AG20443 (cell line): ENCODE results near the gene SAFB2.

Experiments used
- DNase-seq: peaks from one replicate; pipeline ENCODE4 v3.0.0; 2012; ENCODE audit warnings: low spot score, mixed read lengths

Gene SAFB2

DNA sequence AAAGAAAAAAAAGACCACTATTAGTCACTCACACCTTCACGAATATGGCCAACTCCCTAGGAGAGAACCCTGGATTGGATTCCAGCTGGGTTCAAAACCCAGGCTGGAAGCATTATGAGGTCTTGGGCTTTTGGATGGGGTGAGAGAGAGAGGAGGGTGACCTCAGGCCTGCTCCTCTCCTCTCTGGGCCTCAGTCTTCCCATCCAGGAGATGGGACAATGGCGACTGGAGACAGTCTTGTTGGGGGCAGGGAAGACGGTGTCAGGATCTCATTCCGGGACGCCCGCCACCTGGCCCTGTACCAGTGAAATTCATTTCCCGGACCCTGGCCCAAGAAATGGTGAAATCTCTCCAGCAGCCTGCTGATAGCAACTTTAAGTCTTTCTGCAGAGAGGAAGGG, 81.1 kb downstream of the SAFB2 start:
- DNase-seq, result no peak

DNA sequence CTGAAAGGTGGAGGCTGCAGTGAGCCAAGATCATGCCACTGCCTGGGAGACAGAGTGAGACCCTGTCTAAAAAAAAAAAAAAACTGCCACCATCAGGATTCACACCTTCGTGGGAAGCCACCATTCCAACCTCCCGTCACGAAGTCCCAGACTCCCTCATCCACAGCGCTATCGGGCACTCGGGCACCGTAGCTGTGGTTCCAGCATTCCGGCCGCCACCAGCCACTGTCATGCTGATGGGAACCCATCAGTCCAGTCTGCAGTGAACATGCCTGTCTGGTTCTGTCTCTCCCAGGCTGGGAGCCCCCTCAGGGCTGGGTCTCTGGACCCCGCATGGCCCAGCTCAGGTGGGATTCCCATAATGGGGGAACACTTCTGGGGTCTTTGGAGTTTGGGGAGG, 82.4 kb downstream of the SAFB2 start:
- no peak for DNase-seq

DNA sequence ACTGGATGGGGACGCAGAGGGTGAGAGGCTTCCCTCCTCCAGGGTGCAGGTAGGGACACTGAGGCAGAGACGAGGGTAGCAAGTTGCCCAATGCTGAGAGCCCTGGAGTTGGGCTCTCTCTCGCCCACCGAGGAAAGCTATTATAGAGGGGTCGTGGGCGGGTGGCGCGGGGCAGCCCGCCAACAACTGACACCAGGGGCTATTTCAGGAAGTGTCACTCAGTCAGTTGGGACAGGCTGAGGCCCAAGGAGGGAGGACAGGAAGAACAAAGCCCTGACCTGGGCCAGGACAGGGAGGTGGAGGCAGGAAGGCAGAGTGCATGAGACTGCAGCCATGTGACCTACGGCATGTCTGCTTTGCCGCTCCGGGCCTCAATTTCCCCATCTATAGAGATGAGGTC, 84.7 kb downstream of the SAFB2 start:
- DNase-seq, result no peak
